ENCODE results near the gene WDR45. TPM values are rescaled to one million over a fixed set of nuclear protein-coding genes. Genes with fewer than 3 reads are reported as not detected.

WDR45 gene
- total and polyA plus RNA-seq, 2 experiments from 2014 or later: 28.8 to 36.2 TPM

DNA sequence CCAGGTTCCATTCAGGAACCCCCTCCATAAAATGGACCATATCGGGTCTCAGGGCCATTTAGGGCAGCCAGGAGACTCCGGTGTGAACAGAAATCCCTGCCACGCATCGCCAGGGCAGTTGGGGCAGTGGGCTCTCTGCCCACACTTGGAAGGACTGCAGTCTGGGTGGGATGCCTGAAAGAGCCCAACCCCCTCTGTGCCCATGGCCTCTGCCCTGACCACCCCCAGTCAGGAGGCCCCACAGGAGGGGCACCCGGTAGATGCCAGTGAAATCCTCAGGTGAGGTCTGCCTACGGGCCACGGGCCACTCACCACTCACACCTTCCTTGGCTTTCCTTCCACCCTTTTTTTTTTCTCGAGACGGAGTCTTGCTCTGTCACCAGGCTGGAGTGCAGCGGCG, 10.6 kb downstream of the WDR45 start:
- DNase-seq (ENCODE audit: low spot score): no peak
- H3K27me3 Mint-ChIP-seq (ENCODE audit: insufficient read depth, low read depth, poor library complexity): peaks cover 13% of the 10 kb centered on the region
- H3K27ac Mint-ChIP-seq: no peak overlapping the region
- Histone ChIP-seq H3K27ac (ENCODE audit: low read depth) (no peak overlapping the region), H3K4me3 (no peak overlapping the region), H3K4me2 (no peak overlapping the region), H3K36me3 (ENCODE audit: insufficient read depth) (no peaks in the 10 kb centered on the region), H3K4me1 (ENCODE audit: insufficient read depth) (no peaks in the 10 kb centered on the region), H3K79me2 (replicated peaks; ENCODE audit: insufficient read depth) (peaks cover 4% of the 10 kb centered on the region; the same call in 1 of the 2 replicates), H4K20me1 (replicated peaks; ENCODE audit: insufficient read depth) (no peaks in the 10 kb centered on the region), H3K9me2 (ENCODE audit: insufficient read depth) (no peaks in the 10 kb centered on the region), H2AFZ (no peak overlapping the region), H3K27me3 (ENCODE audit: insufficient read depth) (no peaks in the 10 kb centered on the region), H3F3A (replicated peaks; ENCODE audit: low read depth) (no peaks in the 10 kb centered on the region)
- TF ChIP-seq EZH2 (IDR thresholded peaks at IDR 0.05; ENCODE audit: low read depth, unreplicated experiment) (no peak), CREB1 (CRISPR knock-in tag; IDR thresholded peaks at IDR 0.05; ENCODE audit: low read depth) (no peak), JUNB (IDR thresholded peaks at IDR 0.05; ENCODE audit: unreplicated experiment) (no peak), ZNF331 (CRISPR knock-in tag; IDR thresholded peaks at IDR 0.05; ENCODE audit: low read depth) (no peak), EZH2phosphoT487 (IDR thresholded peaks at IDR 0.05; ENCODE audit: unreplicated experiment) (no peak), POLR2AphosphoS5 (IDR thresholded peaks at IDR 0.05; ENCODE audit: low read depth) (no peak)
- TF ChIP-seq, protein P1, sequence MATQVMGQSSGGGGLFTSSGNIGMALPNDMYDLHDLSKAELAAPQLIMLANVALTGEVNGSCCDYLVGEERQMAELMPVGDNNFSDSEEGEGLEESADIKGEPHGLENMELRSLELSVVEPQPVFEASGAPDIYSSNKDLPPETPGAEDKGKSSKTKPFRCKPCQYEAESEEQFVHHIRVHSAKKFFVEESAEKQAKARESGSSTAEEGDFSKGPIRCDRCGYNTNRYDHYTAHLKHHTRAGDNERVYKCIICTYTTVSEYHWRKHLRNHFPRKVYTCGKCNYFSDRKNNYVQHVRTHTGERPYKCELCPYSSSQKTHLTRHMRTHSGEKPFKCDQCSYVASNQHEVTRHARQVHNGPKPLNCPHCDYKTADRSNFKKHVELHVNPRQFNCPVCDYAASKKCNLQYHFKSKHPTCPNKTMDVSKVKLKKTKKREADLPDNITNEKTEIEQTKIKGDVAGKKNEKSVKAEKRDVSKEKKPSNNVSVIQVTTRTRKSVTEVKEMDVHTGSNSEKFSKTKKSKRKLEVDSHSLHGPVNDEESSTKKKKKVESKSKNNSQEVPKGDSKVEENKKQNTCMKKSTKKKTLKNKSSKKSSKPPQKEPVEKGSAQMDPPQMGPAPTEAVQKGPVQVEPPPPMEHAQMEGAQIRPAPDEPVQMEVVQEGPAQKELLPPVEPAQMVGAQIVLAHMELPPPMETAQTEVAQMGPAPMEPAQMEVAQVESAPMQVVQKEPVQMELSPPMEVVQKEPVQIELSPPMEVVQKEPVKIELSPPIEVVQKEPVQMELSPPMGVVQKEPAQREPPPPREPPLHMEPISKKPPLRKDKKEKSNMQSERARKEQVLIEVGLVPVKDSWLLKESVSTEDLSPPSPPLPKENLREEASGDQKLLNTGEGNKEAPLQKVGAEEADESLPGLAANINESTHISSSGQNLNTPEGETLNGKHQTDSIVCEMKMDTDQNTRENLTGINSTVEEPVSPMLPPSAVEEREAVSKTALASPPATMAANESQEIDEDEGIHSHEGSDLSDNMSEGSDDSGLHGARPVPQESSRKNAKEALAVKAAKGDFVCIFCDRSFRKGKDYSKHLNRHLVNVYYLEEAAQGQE (IDR thresholded peaks at IDR 0.05; ENCODE audit: unreplicated experiment): no peak
- TF ChIP-seq, protein P2, sequence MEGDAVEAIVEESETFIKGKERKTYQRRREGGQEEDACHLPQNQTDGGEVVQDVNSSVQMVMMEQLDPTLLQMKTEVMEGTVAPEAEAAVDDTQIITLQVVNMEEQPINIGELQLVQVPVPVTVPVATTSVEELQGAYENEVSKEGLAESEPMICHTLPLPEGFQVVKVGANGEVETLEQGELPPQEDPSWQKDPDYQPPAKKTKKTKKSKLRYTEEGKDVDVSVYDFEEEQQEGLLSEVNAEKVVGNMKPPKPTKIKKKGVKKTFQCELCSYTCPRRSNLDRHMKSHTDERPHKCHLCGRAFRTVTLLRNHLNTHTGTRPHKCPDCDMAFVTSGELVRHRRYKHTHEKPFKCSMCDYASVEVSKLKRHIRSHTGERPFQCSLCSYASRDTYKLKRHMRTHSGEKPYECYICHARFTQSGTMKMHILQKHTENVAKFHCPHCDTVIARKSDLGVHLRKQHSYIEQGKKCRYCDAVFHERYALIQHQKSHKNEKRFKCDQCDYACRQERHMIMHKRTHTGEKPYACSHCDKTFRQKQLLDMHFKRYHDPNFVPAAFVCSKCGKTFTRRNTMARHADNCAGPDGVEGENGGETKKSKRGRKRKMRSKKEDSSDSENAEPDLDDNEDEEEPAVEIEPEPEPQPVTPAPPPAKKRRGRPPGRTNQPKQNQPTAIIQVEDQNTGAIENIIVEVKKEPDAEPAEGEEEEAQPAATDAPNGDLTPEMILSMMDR (conservative IDR thresholded peaks at IDR 0.05; ENCODE audit: low read depth in 2 of 2): no peak
- TF ChIP-seq, protein P3, sequence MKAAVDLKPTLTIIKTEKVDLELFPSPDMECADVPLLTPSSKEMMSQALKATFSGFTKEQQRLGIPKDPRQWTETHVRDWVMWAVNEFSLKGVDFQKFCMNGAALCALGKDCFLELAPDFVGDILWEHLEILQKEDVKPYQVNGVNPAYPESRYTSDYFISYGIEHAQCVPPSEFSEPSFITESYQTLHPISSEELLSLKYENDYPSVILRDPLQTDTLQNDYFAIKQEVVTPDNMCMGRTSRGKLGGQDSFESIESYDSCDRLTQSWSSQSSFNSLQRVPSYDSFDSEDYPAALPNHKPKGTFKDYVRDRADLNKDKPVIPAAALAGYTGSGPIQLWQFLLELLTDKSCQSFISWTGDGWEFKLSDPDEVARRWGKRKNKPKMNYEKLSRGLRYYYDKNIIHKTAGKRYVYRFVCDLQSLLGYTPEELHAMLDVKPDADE (IDR thresholded peaks at IDR 0.05): no peak
- TF ChIP-seq, protein P4, sequence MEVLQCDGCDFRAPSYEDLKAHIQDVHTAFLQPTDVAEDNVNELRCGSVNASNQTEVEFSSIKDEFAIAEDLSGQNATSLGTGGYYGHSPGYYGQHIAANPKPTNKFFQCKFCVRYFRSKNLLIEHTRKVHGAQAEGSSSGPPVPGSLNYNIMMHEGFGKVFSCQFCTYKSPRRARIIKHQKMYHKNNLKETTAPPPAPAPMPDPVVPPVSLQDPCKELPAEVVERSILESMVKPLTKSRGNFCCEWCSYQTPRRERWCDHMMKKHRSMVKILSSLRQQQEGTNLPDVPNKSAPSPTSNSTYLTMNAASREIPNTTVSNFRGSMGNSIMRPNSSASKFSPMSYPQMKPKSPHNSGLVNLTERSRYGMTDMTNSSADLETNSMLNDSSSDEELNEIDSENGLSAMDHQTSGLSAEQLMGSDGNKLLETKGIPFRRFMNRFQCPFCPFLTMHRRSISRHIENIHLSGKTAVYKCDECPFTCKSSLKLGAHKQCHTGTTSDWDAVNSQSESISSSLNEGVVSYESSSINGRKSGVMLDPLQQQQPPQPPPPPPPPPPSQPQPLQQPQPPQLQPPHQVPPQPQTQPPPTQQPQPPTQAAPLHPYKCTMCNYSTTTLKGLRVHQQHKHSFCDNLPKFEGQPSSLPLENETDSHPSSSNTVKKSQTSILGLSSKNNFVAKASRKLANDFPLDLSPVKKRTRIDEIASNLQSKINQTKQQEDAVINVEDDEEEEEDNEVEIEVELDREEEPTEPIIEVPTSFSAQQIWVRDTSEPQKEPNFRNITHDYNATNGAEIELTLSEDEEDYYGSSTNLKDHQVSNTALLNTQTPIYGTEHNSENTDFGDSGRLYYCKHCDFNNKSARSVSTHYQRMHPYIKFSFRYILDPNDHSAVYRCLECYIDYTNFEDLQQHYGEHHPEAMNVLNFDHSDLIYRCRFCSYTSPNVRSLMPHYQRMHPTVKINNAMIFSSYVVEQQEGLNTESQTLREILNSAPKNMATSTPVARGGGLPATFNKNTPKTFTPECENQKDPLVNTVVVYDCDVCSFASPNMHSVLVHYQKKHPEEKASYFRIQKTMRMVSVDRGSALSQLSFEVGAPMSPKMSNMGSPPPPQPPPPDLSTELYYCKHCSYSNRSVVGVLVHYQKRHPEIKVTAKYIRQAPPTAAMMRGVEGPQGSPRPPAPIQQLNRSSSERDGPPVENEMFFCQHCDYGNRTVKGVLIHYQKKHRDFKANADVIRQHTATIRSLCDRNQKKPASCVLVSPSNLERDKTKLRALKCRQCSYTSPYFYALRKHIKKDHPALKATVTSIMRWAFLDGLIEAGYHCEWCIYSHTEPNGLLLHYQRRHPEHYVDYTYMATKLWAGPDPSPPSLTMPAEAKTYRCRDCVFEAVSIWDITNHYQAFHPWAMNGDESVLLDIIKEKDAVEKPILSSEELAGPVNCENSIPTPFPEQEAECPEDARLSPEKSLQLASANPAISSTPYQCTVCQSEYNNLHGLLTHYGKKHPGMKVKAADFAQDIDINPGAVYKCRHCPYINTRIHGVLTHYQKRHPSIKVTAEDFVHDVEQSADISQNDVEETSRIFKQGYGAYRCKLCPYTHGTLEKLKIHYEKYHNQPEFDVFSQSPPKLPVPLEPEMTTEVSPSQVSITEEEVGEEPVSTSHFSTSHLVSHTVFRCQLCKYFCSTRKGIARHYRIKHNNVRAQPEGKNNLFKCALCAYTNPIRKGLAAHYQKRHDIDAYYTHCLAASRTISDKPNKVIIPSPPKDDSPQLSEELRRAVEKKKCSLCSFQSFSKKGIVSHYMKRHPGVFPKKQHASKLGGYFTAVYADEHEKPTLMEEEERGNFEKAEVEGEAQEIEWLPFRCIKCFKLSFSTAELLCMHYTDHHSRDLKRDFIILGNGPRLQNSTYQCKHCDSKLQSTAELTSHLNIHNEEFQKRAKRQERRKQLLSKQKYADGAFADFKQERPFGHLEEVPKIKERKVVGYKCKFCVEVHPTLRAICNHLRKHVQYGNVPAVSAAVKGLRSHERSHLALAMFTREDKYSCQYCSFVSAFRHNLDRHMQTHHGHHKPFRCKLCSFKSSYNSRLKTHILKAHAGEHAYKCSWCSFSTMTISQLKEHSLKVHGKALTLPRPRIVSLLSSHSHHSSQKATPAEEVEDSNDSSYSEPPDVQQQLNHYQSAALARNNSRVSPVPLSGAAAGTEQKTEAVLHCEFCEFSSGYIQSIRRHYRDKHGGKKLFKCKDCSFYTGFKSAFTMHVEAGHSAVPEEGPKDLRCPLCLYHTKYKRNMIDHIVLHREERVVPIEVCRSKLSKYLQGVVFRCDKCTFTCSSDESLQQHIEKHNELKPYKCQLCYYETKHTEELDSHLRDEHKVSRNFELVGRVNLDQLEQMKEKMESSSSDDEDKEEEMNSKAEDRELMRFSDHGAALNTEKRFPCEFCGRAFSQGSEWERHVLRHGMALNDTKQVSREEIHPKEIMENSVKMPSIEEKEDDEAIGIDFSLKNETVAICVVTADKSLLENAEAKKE (CRISPR knock-in tag; IDR thresholded peaks at IDR 0.05): no peak
- no peaks in the 10 kb centered on the region for H3K36me3 Mint-ChIP-seq (ENCODE audit: low read depth)
- H3K4me1 Mint-ChIP-seq: peaks cover 14% of the 10 kb centered on the region
- no peak overlapping the region for H3K4me3 Mint-ChIP-seq
- no peaks in the 10 kb centered on the region; the same call in 1 of the 3 replicates for H3K9me3 Mint-ChIP-seq
- ATAC-seq: no peak
